ENCODE data around the gene PITX3. TPM values are rescaled to one million over a fixed set of nuclear protein-coding genes. Genes with fewer than 3 reads are reported as not detected.

PITX3 gene
- total RNA-seq, 2 experiments from 2014 or later = 1.1 to 1.4 TPM

Other genes starting within 250 kb of the PITX3 start
- gene ARMH3, start 185.3 kb downstream of the PITX3 start, total RNA-seq = 10 to 100 TPM; 16.1 to 18.8 TPM
- 10 to 100 TPM; 22.3 TPM for gene HPS6, start 176.2 kb downstream of the PITX3 start, total RNA-seq
- 10 to 100 TPM; 48.1 to 48.8 TPM for gene LDB1, start 121.1 kb downstream of the PITX3 start, total RNA-seq
- 10 to 100 TPM; 59.1 to 65.9 TPM for gene PPRC1, start 108.5 kb downstream of the PITX3 start, total RNA-seq
- gene NOLC1, start 89.1 kb downstream of the PITX3 start, total RNA-seq = 100 to 1,000 TPM; 165 to 168 TPM
- under 1 TPM; 0.21 to 0.56 TPM for gene ELOVL3, start 15.2 kb downstream of the PITX3 start, total RNA-seq
- 10 to 100 TPM; 42.2 to 44.0 TPM for gene GBF1, start 4.0 kb upstream of the PITX3 start, total RNA-seq
- 100 to 1,000 TPM; 241 to 242 TPM for gene NFKB2, start 154.2 kb upstream of the PITX3 start, total RNA-seq
- gene PSD, start 177.3 kb upstream of the PITX3 start, total RNA-seq = 1 to 10 TPM; 4.2 to 4.4 TPM
- 10 to 100 TPM; 10.8 to 11.4 TPM for gene FBXL15, start 179.3 kb upstream of the PITX3 start, total RNA-seq
- 10 to 100 TPM; 68.6 to 68.9 TPM for gene CUEDC2, start 191.1 kb upstream of the PITX3 start, total RNA-seq
- under 1 TPM; 0.19 to 0.48 TPM for gene C10orf95, start 210.0 kb upstream of the PITX3 start, total RNA-seq

Measured in activated CD4-positive, alpha-beta memory T cell treated with anti-CD3 and anti-CD28 coated beads for 36 hours (primary cell).